HEK293 (cell line): ENCODE results near the gene NRL.

Experiments
- EGR2 ChIP-seq: fragments of 450-650 bp; formaldehyde crosslinking; IDR thresholded peaks from 2 replicates; pipeline ENCODE4 v1.5.1; 2016; ENCODE audit warnings: low read depth, missing biosample characterization, missing genetic modification characterization
- FEZF1 ChIP-seq: fragments of 450-650 bp; formaldehyde crosslinking; IDR thresholded peaks from 2 replicates; pipeline ENCODE4 v1.5.1; 2016; ENCODE audit warnings: missing biosample characterization, missing genetic modification characterization
- GLIS1 ChIP-seq: fragments of 450-650 bp; formaldehyde crosslinking; IDR thresholded peaks from 2 replicates; pipeline ENCODE4 v1.5.1; 2016; ENCODE audit warnings: missing biosample characterization, missing genetic modification characterization
- GLIS2 ChIP-seq: fragments of 450-650 bp; formaldehyde crosslinking; IDR thresholded peaks from 2 replicates; pipeline ENCODE4 v1.5.1; 2016; ENCODE audit warnings: missing biosample characterization, missing genetic modification characterization
- IKZF3 ChIP-seq: fragments of 450-650 bp; IDR thresholded peaks from 2 replicates; pipeline ENCODE4 v1.5.0; 2018; ENCODE audit warnings: missing biosample characterization, mild to moderate bottlenecking, missing genetic modification characterization, moderate library complexity
- OSR2 ChIP-seq: fragments of 450-650 bp; formaldehyde crosslinking; IDR thresholded peaks from 2 replicates; pipeline ENCODE4 v1.5.1; 2016; ENCODE audit warnings: missing biosample characterization, missing genetic modification characterization
- ZBTB10 ChIP-seq: fragments of 450-650 bp; formaldehyde crosslinking; IDR thresholded peaks from 2 replicates; pipeline ENCODE4 v1.5.1; 2016; ENCODE audit warnings: missing biosample characterization, missing genetic modification characterization
- ZBTB17 ChIP-seq: fragments of 450-650 bp; formaldehyde crosslinking; IDR thresholded peaks from 2 replicates; pipeline ENCODE4 v1.5.1; 2016; ENCODE audit warnings: missing biosample characterization, missing genetic modification characterization
- ZBTB26 ChIP-seq: fragments of 450-650 bp; formaldehyde crosslinking; optimal IDR thresholded peaks from 2 replicates; pipeline ENCODE3; 2016; ENCODE audit warnings: missing biosample characterization, mild to moderate bottlenecking, missing genetic modification characterization
- ZBTB8A ChIP-seq: fragments of 450-650 bp; formaldehyde crosslinking; IDR thresholded peaks from 2 replicates; pipeline ENCODE4 v1.5.1; 2016; ENCODE audit warnings: missing biosample characterization, missing genetic modification characterization
- ZFP69B ChIP-seq: fragments of 450-650 bp; formaldehyde crosslinking; IDR thresholded peaks from 2 replicates; pipeline ENCODE4 v1.5.1; 2016; ENCODE audit warnings: missing biosample characterization, missing genetic modification characterization
- ZNF335 ChIP-seq: fragments of 450-650 bp; formaldehyde crosslinking; conservative IDR thresholded peaks from 2 replicates; pipeline ENCODE4 v1.5.1; 2016; ENCODE audit warnings: missing biosample characterization, missing genetic modification characterization
- ZNF473 ChIP-seq: fragments of 450-650 bp; formaldehyde crosslinking; IDR thresholded peaks from 2 replicates; pipeline ENCODE4 v1.5.1; 2017; ENCODE audit warnings: missing biosample characterization, missing genetic modification characterization
- ZNF518A ChIP-seq: fragments of 450-650 bp; formaldehyde crosslinking; conservative IDR thresholded peaks from 2 replicates; pipeline ENCODE4 v1.5.1; 2016; ENCODE audit warnings: low read depth, missing biosample characterization, missing genetic modification characterization
- ZNF561 ChIP-seq: fragments of 450-650 bp; IDR thresholded peaks from 2 replicates; pipeline ENCODE4 v1.5.1; 2018; ENCODE audit warnings: missing biosample characterization, missing genetic modification characterization, borderline replicate concordance
- ZNF670 ChIP-seq: fragments of 450-650 bp; formaldehyde crosslinking; IDR thresholded peaks from 2 replicates; pipeline ENCODE4 v1.5.1; 2016; ENCODE audit warnings: missing biosample characterization, missing genetic modification characterization, low read depth
- ZNF692 ChIP-seq: fragments of 450-650 bp; formaldehyde crosslinking; IDR thresholded peaks from 2 replicates; pipeline ENCODE4 v1.5.1; 2016; ENCODE audit warnings: missing biosample characterization, missing genetic modification characterization
- TF ChIP-seq, protein P1 (sequence below): fragments of 450-650 bp; formaldehyde crosslinking; IDR thresholded peaks from 2 replicates; pipeline ENCODE4 v1.5.1; 2016; ENCODE audit warnings: missing biosample characterization, missing genetic modification characterization
- TF ChIP-seq, protein P2 (sequence below): fragments of 450-650 bp; formaldehyde crosslinking; IDR thresholded peaks from 2 replicates; pipeline ENCODE4 v1.5.1; 2017; ENCODE audit warnings: missing biosample characterization, missing genetic modification characterization
- TF ChIP-seq, protein P3 (sequence below): fragments of 450-650 bp; formaldehyde crosslinking; IDR thresholded peaks from 2 replicates; pipeline ENCODE4 v1.5.1; 2017; ENCODE audit warnings: missing biosample characterization, mild to moderate bottlenecking, missing genetic modification characterization, moderate library complexity

Gene NRL

GRCh38 chr14:24146453-24146977 is 31.8 kb upstream of the NRL start, which contains the start of gene PSME2 (continued):
- TF ChIP-seq ZNF692 (tag by site-specific recombination) (no peak), ZNF473 (tag by site-specific recombination) (no peak), ZFP69B (tag by site-specific recombination) (peak; percentile 41; the same call in 1 of the 2 replicates), ZBTB26 (tag by site-specific recombination) (peak; percentile 38), ZBTB8A (peak; percentile 24; the same call in 1 of the 2 replicates), FEZF1 (peak; percentile 74), IKZF3 (tag by site-specific recombination) (0 out of 2 replicates have a peak, but pooled peaks have one; percentile 14), GLIS1 (tag by site-specific recombination) (peak; percentile 63), OSR2 (tag by site-specific recombination) (peak; percentile 40; the same call in 1 of the 2 replicates), ZNF670 (no peak), ZNF561 (tag by site-specific recombination) (no peak), GLIS2 (tag by site-specific recombination) (peak; percentile 83), EGR2 (tag by site-specific recombination) (0 out of 2 replicates have a peak, but pooled peaks have one; percentile 29), ZBTB10 (peak; percentile 70; the same call in 1 of the 2 replicates), ZNF335 (peak; percentile 70), ZNF518A (no peak), ZBTB17 (tag by site-specific recombination) (peak; percentile 52)
- TF ChIP-seq, protein P1, sequence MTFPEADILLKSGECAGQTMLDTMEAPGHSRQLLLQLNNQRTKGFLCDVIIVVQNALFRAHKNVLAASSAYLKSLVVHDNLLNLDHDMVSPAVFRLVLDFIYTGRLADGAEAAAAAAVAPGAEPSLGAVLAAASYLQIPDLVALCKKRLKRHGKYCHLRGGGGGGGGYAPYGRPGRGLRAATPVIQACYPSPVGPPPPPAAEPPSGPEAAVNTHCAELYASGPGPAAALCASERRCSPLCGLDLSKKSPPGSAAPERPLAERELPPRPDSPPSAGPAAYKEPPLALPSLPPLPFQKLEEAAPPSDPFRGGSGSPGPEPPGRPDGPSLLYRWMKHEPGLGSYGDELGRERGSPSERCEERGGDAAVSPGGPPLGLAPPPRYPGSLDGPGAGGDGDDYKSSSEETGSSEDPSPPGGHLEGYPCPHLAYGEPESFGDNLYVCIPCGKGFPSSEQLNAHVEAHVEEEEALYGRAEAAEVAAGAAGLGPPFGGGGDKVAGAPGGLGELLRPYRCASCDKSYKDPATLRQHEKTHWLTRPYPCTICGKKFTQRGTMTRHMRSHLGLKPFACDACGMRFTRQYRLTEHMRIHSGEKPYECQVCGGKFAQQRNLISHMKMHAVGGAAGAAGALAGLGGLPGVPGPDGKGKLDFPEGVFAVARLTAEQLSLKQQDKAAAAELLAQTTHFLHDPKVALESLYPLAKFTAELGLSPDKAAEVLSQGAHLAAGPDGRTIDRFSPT (tag by site-specific recombination): peak; percentile 76
- TF ChIP-seq, protein P2, sequence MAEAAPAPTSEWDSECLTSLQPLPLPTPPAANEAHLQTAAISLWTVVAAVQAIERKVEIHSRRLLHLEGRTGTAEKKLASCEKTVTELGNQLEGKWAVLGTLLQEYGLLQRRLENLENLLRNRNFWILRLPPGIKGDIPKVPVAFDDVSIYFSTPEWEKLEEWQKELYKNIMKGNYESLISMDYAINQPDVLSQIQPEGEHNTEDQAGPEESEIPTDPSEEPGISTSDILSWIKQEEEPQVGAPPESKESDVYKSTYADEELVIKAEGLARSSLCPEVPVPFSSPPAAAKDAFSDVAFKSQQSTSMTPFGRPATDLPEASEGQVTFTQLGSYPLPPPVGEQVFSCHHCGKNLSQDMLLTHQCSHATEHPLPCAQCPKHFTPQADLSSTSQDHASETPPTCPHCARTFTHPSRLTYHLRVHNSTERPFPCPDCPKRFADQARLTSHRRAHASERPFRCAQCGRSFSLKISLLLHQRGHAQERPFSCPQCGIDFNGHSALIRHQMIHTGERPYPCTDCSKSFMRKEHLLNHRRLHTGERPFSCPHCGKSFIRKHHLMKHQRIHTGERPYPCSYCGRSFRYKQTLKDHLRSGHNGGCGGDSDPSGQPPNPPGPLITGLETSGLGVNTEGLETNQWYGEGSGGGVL (tag by site-specific recombination): peak; percentile 83
- TF ChIP-seq, protein P3, sequence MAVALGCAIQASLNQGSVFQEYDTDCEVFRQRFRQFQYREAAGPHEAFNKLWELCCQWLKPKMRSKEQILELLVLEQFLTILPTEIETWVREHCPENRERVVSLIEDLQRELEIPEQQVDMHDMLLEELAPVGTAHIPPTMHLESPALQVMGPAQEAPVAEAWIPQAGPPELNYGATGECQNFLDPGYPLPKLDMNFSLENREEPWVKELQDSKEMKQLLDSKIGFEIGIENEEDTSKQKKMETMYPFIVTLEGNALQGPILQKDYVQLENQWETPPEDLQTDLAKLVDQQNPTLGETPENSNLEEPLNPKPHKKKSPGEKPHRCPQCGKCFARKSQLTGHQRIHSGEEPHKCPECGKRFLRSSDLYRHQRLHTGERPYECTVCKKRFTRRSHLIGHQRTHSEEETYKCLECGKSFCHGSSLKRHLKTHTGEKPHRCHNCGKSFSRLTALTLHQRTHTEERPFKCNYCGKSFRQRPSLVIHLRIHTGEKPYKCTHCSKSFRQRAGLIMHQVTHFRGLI (tag by site-specific recombination): no peak
